A673 (cell line): ENCODE results near the gene KRTAP7-1. TPM values are rescaled to one million over a fixed set of nuclear protein-coding genes. Genes with fewer than 3 reads are reported as not detected.
A peak's percentile ranks its signal among the peaks of the same experiment; 100 is the strongest.

Source experiments
- BruUV-seq: library from RNA; stranded (reverse); fragments of 400-500 nt; replicated peaks from 2 replicates; lab custom pipeline; 2021; lab: Mats Ljungman, UMichigan
- CTCF ChIA-PET: fragments of 300-600 bp; sonication (Branson Sonifier 250); formaldehyde crosslinking; loops from one replicate; lab custom pipeline; 2022; ENCODE audit warnings: antibody characterized with exemption; lab: Charles Lee
- POLR2A ChIA-PET: fragments of 300-600 bp; sonication (Branson Sonifier 250); formaldehyde crosslinking; loops from one replicate; lab custom pipeline; 2022; ENCODE audit warnings: antibody characterized with exemption; ENCODE audit not compliant: low non-redundant PET; lab: Charles Lee
- DNase-seq: peaks from one replicate; pipeline ENCODE4 v3.0.0-alpha.2; 2015; ENCODE audit warnings: low spot score
- H3K27ac ChIP-seq: fragments of 200-600 bp; sonication (generic); 2 replicates; pipeline ENCODE4 v1.5.1; 2016; ENCODE audit warnings: mixed run types, low read depth, mild to moderate bottlenecking, mixed read lengths, antibody characterized with exemption, low read length; ENCODE audit not compliant: poor library complexity, severe bottlenecking
- H3K27me3 ChIP-seq: fragments of 200-600 bp; sonication (generic); replicated peaks from 2 replicates; pipeline ENCODE4 v1.6.1; 2017; ENCODE audit warnings: mixed run types, low read depth, mild to moderate bottlenecking, mixed read lengths, antibody characterized with exemption, low read length; ENCODE audit not compliant: insufficient read depth, poor library complexity
- H3K36me3 ChIP-seq: fragments of 200-600 bp; sonication (generic); 2 replicates; pipeline ENCODE4 v1.6.1; 2016; ENCODE audit warnings: mixed run types, mild to moderate bottlenecking, mixed read lengths, antibody characterized with exemption, low read length; ENCODE audit not compliant: insufficient read depth, poor library complexity, severe bottlenecking
- H3K4me1 ChIP-seq: fragments of 200-600 bp; sonication (generic); 2 replicates; pipeline ENCODE4 v1.6.1; 2017; ENCODE audit warnings: mixed run types, mild to moderate bottlenecking, mixed read lengths, antibody characterized with exemption, low read length; ENCODE audit not compliant: insufficient read depth, poor library complexity, severe bottlenecking
- H3K4me3 ChIP-seq: fragments of 200-600 bp; sonication (generic); 2 replicates; pipeline ENCODE4 v1.5.1; 2016; ENCODE audit warnings: low read depth, mixed run types, mild to moderate bottlenecking, mixed read lengths, low read length; ENCODE audit not compliant: poor library complexity, severe bottlenecking
- H3K9me3 ChIP-seq: fragments of 200-600 bp; sonication (generic); 2 replicates; pipeline ENCODE4 v1.6.1; 2016; ENCODE audit warnings: mixed run types, low read depth, mild to moderate bottlenecking, mixed read lengths, antibody characterized with exemption, low read length; ENCODE audit not compliant: poor library complexity, severe bottlenecking
- CTCF ChIP-seq: fragments of 300-800, 200-600 bp; sonication (generic); conservative IDR thresholded peaks from 2 replicates; pipeline ENCODE4 v1.5.1; 2017; ENCODE audit warnings: low read depth, mild to moderate bottlenecking, antibody characterized with exemption, low read length, moderate library complexity, mixed read lengths
- EZH2 ChIP-seq: fragments of 200-600 bp; sonication (generic); IDR thresholded peaks from 2 replicates; pipeline ENCODE4 v1.6.1; 2017; ENCODE audit warnings: borderline replicate concordance, low read depth, mild to moderate bottlenecking, mixed read lengths, antibody characterized with exemption, low read length; ENCODE audit not compliant: poor library complexity, severe bottlenecking
- intact Hi-C: fragments of 100-400 bp; cut with micrococcal nuclease; formaldehyde crosslinking; loops from one replicate; pipeline ENCODE4 v1.10.0; 2022; ENCODE audit not compliant: unreplicated experiment
- total RNA-seq: library from RNA; stranded (reverse); gene quantifications from 2 replicates; pipeline ENCODE4 v1.2.3, GENCODE V29; 2021

The KRTAP7-1 gene
- total RNA-seq, 1 experiment from 2014 or later = not detected

- TF ChIP-seq EZH2 (no peak), CTCF (peak; percentile 61)
- Histone ChIP-seq H3K36me3 (no peaks in the 10 kb centered on the region), H3K27ac (no peak overlapping the region), H3K27me3 (peaks cover 12% of the 10 kb centered on the region), H3K4me1 (no peaks in the 10 kb centered on the region), H3K9me3 (peaks cover 10% of the 10 kb centered on the region), H3K4me3 (no peak overlapping the region)
- intact Hi-C loops = loop anchor here (2.0 kb wide), 1 partner anchor 256 kb away; no protein-coding TSS in a partner anchor
- DNase-seq = peak; percentile 46
- ChIA-PET CTCF (no interaction called here), POLR2A (no interaction called here)
- no TSS peak for BruUV-seq
These were observed 1.7 kb upstream of the KRTAP7-1 start for GRCh38 chr21:30831194-30831765.

GRCh38 chr21:30818837-30819610 is 10.5 kb downstream of the KRTAP7-1 start:
- Histone ChIP-seq H3K27me3 (peaks cover 46% of the 10 kb centered on the region), H3K27ac (no peak overlapping the region), H3K36me3 (no peaks in the 10 kb centered on the region), H3K9me3 (no peaks in the 10 kb centered on the region), H3K4me3 (no peak overlapping the region), H3K4me1 (no peaks in the 10 kb centered on the region)
- no peak for DNase-seq
- POLR2A ChIA-PET = no interaction called here
- CTCF ChIA-PET = no interaction called here
- intact Hi-C loops = no loop called here
- BruUV-seq = no TSS peak
- no peak for TF ChIP-seq CTCF
- no peak for TF ChIP-seq EZH2

DNA sequence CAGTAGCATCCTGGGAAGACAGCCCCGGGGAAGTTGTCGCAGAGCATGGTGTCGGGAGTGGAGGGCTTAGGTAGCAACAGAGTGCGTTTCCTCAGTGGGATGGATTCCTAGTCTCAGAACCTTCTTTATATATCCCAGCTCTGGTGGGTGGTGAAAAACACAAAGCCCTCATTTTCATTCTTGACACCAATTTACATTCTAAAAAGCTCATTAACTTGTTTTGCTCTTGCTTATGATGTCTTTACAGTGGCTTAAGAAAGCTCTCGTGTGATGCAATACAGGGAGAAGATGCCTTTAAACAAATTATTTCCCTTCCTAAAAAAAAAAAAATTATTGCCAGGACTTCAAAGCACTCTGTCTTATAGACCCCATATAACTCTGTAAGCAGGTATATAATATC is 16.4 kb downstream of the KRTAP7-1 start, which contains the start of gene KRTAP8-1:
Gene KRTAP8-1, minus strand, starts transcription at position 101 of the 400 bp plus-strand sequence. Its CDS starts 54 bp downstream, at position 47.
- no peaks in the 10 kb centered on the region for H3K4me1 ChIP-seq
- intact Hi-C loops = no loop called here
- no peak for DNase-seq
- ChIA-PET CTCF (no interaction called here), POLR2A (interaction anchor here (0.6 kb wide), 1 partner anchor 259 kb away, joined by 4 read pairs; no protein-coding TSS in a partner anchor)
- BruUV-seq = no TSS peak
- peaks cover 5% of the 10 kb centered on the region for H3K9me3 ChIP-seq
- peaks cover 44% of the 10 kb centered on the region for H3K27me3 ChIP-seq
- H3K36me3 ChIP-seq = no peaks in the 10 kb centered on the region
- no peak within 1 kb of the TSS for H3K27ac ChIP-seq
- TF ChIP-seq EZH2 (no peak), CTCF (no peak)
- no peak within 1 kb of the TSS for H3K4me3 ChIP-seq
